ENCODE results near the gene HTR3D.
"Not testable (repeated sequence)": the region's sequence is repeated elsewhere in the genome, so short reads cannot be mapped to it uniquely, and the experiment has no call there.

HTR3D gene

DNA sequence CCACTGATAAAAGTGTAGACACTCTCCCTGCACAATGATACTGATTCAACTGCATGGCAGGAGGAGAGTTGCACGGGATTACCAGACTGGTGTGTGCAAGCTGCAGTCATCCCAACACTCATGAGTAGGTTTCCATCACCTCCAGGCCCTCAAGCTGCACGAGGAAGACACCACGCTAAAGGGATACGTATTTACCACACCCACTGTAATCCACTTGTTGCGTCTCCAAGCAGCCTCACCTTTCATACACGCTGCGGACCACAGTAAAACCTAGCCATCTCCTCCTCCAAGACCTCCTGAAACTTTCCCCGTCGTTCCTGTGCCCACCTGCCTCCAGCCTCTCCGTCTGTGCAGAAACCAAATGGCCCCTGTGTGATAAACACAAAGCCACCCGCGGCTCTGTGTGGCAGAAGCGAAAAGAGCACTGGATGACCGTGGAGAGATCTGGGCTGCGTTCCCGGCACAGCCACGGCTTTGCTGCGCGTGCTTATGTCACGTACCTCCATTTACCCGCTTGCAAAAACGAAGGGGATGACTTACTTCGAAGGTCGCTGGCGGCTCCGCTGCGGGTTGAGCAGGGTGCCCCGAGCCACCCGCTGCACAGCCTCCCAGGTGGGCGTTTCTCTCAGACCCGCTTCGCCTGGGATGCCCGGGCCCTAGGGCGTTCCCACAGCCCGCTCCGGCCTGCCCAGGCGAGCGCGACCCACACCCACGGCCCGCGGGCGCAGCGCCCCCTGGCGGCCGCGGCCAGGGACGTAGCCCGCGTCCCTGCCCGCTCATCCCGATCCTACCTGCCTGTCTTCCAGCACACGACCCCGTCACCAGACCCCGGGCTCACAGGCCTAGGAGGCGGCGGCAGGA lies 14.5 kb upstream of the HTR3D start:
- DNase-seq, result no peak

DNA sequence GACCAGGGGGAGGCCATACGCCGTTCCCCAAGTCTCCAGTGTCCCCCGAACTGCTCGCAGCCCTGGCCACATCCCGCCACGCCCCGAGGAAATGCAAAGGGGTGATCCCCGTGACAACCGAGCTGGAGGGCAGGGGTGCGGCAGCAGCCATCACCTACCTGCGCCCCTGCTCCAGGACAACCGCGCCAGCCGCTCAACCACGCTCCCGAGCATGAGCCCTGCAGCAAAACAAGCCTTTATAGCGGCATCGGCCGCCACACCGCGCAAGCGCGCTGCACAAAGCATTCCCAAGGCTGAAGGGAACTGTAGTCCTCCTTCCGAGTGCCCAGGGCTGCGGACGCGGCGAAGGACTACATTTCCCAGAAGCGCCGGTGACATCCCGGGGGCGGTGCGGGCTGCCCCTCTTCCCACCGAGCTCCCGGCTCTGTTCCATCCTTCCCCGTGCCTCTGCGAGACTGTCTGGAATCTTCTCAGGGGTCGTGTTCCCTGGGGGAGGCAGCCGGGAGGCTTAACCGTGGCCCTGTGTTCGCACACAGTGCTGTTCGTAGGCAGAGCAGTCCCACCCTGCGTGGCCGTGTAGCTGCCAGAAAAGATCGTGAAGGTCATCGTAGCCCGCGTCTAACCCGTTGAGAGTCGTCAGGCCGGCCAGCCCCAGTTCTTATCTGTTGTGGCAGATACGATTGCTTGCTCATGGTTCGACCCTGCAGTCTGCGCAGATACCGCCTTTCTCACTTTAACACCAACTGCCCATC lies 13.7 kb upstream of the HTR3D start, which contains the start of gene ABCC5:
Gene ABCC5, minus strand, starts transcription at position 213 of the 752 bp plus-strand sequence. CDS start 3,492 bp downstream, outside the sequence.
- peak; percentile 95 for DNase-seq

DNA sequence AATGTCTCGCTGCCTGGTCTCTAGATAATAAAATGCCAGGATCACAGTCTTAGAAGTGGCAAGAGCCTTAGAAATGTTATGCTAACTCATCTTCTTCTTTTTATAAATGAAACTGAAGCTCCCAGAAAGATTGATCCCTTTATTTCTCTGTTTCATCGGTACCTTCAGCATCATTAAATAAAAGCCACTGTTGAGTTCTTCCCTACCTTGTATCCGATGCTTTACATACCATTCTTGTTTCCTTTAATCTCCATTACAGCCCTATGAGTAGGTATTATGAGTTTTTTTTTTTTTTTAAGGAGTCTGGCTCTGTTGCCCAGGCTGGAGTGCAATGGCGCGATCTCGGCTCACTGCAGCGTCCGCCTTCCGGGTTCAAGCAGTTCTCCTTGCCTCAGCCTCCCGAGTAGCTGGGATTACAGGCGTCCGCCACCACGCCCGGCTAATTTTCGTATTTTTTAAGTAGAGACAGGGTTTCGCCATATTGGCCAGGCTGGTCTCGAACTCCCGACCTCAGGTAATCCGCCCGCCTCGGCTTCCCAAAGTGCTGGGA lies 13.0 kb upstream of the HTR3D start:
- no peak for DNase-seq

DNA sequence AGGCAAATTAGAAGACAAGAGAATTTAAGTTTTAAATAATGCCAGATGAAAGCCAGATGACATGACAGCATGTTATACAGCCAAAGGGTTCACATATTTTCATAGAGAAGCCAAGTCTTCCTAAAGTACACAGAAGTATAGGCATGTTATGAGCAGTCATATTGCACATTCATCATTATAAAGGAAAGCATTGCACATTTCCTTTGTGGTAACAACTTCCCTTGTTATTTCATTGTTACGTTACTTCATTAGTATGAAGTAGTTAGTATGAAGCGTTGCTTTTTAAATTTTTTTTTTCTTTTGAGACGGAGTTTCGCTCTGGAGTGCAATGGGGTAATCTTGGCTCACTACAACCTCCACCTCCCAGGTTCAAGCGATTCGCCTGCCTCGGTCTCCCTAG lies 9.2 kb upstream of the HTR3D start:
- DNase-seq, result no peak

DNA sequence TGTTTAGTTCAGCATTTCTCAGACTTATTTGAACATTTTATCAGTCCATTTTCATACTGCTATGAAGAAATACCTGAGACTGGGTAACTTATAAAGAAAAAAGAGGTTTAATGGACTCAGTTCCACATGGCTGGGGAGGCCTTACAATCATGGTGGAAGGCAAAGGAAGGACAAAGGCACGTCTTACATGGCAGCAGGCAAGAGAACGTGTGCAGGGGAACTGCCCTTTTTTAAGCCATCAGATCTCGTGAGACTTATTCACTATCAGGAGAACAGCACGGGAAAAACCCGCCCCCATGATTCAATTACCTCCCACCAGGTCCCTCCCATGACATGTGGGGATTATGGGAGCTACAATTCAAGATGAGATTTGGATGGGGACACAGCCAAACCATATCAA lies 6.3 kb upstream of the HTR3D start:
- not testable (repeated sequence) for DNase-seq

DNA sequence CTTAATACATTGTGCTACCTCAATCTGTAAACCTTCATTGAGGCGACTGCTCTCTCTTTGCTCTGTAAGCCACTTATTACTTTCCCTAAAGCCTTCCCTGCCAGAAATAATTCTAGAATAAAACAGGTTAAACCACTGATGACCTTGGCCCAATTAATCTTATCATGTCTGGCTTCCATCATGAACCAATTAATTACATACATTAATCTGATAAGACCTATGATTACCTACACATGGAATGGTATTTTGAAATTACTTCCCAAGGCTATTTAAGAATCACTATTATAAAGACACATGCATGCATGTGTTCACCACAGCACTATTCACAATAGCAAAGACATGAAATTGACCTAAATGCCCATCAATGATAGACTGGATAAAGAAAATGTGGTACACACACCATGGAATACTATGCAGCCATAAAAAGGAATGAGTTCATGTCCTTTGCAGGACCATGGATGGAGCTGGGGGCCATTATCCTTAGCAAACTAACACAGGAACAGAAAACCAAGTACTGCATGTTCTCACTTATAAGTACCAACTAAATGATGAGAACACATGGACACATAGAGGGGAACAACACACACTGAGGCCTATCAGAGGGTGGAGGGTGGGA lies 3.2 kb upstream of the HTR3D start:
- DNase-seq, result not testable (repeated sequence)

DNA sequence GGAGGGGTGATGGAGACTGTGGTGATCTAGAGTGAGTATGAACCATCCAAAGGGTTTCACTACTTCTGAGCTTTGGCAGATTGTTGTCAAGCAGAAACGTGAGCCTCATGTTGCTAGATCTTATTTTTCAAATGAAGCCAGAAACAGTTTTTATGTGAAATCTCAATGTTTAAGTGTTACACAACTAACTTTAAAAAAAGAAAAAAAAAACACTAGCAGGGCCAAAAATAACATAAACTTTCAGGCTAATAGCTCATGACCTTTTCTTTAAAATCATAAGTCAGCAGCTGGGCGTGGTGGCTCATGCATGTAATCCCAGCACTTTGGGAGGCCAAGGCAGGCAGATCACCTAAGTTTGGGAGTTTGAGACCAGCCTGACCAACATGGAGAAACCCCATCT lies 2.1 kb upstream of the HTR3D start:
- DNase-seq, result no peak

DNA sequence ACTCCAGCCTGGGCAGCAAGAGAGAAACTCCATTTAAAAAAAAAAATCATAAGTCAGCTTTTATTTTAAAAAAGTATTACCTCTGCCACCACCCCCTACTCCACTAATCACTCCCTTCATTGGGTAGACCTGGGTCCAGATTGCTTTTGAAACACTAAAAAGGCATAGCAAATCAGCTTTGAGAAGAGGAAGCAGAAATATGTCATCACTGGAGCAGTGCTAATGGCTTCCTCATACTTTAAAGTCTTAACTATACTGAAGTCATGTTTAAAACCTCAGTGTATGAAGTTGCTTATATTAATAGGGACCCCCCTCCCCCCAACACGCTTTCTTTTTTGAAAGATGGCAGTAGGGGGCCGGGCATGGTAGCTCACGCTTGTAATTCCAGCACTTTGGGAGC lies 1.0 kb upstream of the HTR3D start:
- DNase-seq, result no peak

DNA sequence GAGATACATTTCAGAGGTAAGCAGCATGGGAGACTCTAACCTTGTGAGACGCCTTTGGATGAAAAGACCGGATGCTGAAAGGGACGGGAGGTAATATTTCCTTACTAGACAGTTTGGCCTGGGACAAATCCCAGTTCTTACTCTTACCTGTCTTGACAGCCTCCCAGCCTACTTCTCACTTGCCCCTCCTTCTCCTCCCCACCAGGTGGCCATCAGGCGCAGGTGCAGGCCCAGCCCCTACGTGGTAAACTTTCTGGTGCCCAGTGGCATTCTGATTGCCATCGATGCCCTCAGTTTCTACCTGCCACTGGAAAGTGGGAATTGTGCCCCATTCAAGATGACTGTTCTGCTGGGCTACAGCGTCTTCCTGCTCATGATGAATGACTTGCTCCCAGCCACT lies 6.3 kb downstream of the HTR3D start:
- DNase-seq, result no peak

DNA sequence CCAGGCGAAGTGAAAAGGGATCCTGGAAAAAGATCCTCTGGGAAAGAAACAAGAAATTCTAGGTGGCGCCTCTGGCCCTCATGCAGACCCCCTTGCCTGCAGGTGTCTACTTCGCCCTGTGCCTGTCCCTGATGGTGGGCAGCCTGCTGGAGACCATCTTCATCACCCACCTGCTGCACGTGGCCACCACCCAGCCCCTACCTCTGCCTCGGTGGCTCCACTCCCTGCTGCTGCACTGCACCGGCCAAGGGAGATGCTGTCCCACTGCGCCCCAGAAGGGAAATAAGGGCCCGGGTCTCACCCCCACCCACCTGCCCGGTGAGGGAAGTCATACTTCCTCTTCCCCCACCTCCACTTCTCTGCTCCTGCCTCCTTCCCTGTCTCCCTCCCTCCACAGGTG lies 6.8 kb downstream of the HTR3D start:
- not testable (repeated sequence) for DNase-seq

DNA sequence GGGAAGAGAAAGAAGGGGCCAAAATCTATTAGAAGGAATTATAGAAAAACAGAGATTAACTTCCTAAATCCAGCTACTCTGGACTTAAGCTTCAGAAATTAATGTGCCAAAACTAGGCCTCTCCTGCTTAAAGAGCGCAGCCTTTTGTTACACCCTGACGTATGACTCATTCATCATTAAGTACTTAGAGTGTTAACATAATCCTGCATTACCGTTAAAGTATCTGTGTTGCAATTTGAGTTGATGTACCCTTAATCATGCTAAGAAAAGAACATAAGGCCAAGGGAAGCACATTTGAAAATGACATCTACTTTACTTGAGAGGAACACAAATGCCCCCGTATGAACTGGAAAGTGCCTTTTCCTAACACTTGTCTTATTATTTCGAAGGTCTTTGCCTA lies 7.9 kb downstream of the HTR3D start:
- DNase-seq, result no peak

DNA sequence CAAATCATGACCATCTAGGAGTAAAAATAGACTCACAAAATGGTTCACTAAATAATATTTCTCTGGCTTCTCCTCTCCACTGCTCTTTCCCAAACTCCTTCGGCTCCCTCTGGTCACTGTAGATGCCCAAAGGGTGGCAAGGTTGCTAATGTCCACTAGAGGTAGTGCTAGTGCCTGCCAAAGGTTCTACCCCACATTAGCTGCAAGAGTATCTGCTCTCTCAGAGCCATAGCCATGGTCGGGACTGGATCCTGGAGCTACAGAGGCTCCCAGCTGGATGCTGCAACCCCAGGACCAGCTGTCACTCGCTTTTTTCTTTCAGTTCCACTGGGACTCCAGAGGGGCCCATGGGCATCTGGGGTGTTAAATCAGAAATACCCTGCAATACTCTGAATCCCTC lies 8.5 kb downstream of the HTR3D start:
- no peak for DNase-seq

DNA sequence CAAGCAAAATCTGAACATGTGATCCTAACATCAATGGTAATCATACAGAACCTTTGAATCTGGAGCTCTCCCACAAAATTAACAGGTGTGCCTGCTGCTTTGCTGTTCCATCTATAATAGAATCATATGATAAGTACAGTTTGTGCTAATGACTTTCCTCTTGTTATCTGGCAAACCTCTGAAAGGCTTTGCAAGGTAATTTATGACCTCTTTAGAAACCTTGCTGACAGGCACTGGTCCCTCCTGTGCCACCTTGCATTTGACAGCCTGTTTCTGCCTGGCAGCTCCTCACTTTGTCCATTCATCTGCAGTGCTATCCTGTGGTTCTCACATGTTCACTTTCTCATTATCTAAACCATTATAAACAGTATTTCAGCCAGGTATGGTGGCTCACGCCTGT lies 11.1 kb downstream of the HTR3D start:
- peak; percentile 99 for DNase-seq

DNA sequence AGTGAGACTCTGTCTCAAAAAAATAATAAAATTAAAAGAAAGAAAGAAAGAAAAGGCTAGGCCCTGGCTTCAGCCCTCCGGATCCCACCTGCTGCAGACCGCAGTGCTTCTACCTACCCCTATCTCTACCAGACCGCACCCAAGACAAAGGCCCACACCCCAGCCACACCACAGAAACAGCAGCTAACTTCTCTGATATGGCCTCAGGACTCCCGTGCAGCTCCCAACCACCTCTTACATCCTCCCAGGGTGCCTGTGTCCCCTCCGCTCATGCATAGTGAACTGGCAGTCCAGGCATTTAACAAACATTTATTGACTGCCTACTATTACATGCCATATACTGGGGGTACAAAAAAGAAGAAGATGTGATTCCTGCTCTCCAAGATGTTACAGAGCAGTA lies 14.5 kb downstream of the HTR3D start:
- no peak for DNase-seq

DNA sequence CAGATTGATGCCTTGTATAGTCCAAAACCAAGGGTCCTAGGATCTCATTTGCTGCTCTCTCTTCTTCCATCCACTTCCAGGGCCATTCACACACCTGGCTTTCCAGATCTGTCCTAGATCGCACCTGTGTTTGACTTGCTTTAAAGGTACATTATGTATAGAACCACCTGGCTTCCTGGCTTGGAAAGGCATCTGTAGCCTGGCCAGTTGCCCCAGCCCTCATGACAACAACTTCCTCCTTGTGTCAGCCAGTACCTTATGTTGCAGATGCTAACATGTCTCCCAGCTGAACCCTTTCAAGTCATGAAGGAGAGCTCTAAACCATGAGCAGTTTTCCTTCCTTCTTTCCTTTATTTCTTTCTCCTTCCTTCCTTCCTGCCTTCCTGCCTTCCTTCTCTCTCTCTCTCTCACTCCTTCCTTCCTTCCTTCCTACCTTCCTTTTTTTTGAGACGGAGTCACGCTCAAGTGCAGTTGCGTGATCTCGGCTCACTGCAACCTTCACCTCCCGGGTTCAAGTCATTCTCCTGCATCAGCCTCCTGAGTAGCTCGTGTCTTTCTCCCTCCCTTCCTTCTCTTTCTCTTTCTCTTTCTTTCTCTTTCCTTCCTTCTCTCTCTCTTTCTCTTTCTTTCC lies 18.8 kb downstream of the HTR3D start:
- peak; percentile 86 for DNase-seq

DNA sequence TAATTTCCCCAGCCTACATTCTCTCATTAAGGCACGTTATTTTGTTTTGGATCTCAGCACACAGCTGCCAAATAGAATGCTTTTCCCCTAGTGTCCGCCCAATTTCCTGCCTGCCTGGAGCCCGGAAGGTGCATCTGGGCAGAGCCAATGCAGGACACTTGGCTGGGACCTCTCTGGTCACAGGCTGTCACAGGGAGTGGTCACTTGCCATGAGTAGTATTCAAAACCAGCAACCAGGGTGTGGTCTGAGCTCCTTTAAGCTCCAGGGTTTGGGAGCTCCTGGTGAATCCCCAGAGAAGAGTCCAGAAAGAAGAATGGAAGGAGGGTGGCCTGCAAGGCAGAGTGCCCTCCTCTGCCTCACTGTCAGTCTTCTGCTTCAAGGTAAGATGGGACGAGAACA lies 21.2 kb downstream of the HTR3D start, which contains the start of gene HTR3C:
Gene HTR3C, plus strand, starts transcription at position 281 of the 400 bp plus-strand sequence. Its CDS starts 34 bp downstream, at position 315.
- no peak for DNase-seq

DNA sequence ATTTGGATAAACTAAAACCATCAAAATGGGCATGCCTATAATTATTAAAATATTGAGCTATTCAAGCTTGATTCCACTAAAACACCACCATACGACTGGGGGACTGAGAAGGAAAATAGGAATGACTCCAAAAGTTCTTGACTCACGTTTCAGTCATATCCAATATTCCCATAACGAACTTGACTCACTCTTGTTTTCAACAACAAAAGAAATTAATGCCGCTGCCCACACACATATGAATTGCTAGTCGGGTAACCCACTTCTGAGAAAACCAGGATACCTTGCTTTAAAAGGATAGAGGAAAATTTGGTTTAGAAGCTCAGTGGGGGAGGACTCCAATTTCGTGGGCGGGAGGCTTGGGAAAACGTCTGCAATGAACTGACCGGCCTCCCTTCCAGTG lies 26.5 kb downstream of the HTR3D start:
- no peak for DNase-seq

DNA sequence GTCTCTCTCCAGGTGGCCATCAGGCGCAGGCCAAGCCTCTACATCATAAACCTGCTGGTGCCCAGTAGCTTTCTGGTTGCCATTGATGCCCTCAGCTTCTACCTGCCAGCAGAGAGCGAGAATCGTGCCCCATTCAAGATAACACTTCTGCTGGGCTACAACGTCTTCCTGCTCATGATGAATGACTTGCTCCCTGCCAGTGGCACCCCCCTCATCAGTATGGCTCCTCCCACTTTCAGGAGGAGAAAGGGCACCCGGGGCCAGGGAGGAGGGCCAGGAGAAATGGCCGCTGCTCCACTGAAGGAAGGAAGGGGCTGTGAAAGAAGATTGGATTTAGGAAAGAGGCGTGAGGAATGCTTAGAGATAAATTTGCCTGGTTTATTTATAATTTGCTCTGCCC lies 27.9 kb downstream of the HTR3D start:
- DNase-seq, result no peak

DNA sequence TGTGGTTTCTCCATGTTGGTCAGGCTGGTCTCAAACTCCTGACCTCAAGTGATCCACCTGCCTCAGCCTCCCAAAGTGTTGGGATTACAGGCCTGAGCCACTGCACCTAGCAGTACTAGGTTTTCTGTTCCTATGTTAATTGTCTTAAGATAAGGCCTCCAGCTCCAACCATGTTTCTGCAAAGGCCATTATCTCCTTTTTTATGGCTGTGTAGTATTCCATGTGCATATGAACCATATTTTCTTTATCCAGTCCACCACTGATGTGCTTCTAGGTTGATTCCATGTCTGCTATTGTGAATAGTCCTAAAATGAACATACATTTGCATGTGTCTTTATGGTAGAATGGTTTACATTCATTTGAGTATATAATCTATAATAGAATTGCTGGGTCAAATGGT lies 31.1 kb downstream of the HTR3D start:
- no peak for DNase-seq

DNA sequence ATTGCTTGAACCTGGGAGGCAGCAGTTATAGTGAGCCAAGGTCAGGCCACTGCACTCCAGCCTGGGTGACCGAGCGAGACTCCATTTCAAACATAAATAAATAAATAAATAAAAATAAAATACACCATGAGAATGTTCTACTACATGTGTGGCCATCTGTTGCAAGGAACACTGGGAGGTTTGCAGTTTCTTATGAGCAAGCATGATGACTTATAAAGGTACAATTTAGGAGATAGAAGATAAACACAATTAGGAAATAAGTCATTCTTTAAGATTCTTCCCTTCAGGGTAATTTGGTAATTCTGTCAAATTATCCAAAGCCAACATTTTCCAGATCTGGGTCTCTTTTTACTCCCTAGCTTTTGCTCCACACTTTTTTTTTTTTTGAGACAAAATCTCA lies 34.7 kb downstream of the HTR3D start:
- DNase-seq, result no peak

DNA sequence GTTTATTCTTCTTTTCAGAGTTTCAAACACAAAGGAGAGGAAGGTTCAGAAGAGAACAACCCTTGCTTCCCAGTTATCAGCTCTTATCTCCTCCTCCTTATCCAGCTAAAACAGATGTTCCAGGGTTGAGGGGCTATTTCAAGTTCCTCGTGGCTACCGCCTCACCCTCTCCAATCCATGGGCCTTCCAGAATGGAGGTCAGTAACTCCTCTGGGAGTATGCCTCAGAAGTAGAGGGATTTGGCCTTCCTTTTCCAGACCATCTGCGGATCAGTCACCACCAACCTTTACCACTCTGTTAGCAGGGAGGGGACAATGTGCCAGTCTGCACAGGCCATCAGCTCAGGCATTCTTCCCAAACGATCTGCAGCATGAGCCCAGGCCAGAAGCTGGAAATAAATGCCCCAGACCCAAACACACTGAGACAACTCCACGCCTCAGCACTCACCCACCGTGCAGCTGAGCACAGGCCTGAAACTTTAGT lies 36.1 kb downstream of the HTR3D start:
- DNase-seq, result no peak

DNA sequence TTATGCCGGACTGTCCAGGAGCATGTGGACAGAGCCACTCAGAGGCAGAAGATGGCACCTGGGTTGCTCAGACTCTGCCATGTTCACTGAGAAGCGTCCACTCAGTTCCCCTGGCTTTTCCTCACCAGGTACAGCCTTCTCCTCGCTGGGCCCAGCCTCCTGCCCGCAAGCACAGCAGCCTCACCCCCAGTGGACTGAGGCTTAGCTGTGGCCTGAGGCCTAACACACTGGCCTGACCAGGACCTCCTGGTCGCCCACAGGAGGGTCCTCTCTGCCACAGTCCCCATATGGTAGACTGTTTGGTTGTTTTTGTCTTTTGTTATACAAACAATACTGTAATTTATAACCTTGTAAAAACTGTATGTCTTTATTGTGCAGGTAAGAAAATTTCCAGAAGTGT lies 36.8 kb downstream of the HTR3D start:
- DNase-seq, result no peak

DNA sequence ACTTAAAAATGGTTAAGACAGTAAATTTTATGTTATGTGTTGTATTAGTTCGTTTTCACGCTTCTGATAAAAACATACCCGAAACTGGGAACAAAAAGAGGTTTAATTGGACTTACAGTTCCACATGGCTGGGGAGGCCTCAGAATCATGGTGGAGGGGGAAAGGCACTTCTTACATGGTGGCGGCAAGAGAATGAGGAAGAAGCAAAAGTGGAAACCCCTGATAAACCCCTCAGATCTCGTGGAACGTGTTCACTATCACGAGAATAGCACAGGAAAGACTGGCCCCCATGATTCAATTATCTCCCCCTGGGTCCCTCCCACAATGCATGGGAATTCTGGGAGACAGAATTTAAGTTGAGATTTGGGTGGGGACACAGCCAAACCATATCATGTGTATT lies 39.6 kb downstream of the HTR3D start:
- not testable (repeated sequence) for DNase-seq

Data from NCI-H2081 treated with DMSO at 0.1 percent for 48 hours (cell line).